ENCODE data around the gene MYF5.

MYF5 gene

DNA sequence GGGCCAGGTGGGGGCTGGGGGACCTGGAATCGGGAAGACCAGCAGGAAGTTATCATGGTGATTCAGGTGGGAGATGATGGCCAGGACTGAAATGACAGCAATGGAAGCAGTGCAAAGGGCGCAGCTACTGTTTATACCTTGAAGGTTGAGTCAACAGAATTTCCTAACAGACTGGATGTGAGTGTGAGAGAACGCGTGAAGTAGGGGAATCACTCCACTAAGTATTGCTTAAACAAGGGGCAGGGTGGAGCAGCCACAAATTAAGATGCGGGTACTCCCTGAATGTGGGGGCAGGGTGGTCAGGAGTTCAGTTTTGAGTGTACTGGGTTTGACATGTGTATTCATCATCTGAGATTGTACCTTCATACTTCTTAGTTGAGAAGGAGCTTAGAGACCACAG, 45.1 kb downstream of the MYF5 start:
- TF ChIP-seq, protein P1, sequence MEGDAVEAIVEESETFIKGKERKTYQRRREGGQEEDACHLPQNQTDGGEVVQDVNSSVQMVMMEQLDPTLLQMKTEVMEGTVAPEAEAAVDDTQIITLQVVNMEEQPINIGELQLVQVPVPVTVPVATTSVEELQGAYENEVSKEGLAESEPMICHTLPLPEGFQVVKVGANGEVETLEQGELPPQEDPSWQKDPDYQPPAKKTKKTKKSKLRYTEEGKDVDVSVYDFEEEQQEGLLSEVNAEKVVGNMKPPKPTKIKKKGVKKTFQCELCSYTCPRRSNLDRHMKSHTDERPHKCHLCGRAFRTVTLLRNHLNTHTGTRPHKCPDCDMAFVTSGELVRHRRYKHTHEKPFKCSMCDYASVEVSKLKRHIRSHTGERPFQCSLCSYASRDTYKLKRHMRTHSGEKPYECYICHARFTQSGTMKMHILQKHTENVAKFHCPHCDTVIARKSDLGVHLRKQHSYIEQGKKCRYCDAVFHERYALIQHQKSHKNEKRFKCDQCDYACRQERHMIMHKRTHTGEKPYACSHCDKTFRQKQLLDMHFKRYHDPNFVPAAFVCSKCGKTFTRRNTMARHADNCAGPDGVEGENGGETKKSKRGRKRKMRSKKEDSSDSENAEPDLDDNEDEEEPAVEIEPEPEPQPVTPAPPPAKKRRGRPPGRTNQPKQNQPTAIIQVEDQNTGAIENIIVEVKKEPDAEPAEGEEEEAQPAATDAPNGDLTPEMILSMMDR (IDR thresholded peaks at IDR 0.05; ENCODE audit: low read depth, low read length) = no peak
- H3K4me3 ChIP-seq (replicated peaks in 1 of 2; ENCODE audit: low read depth in 2 of 2, low read length in 2 of 2) = no peak overlapping the region
- no peak for DNase-seq (ENCODE audit: low read depth in 2 of 2)

DNA sequence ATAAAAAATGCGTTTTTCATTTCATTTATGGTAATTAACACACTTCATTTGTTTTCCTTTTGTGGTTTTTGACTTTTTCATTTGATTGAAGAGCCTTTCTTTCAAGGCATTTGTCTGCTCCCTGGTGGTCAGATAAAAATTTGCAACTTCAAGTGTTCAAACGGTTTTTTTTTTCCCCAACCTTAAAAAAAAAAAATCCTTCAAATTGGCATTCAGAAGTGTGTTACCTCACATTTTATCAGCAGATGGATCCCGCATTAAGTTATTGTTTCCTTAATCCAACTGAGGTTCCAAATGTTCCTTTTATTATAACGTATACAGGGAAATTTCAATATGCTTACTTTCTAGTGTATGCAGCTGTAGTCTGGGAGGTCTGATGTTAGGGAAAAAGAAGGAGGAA, 47.2 kb downstream of the MYF5 start:
- TF ChIP-seq, protein P1 (IDR thresholded peaks at IDR 0.05; ENCODE audit: low read depth, low read length) = peak; percentile 41
- peak; percentile 77 to 84 for DNase-seq (ENCODE audit: low read depth in 2 of 2)
- no peak overlapping the region for H3K4me3 ChIP-seq (replicated peaks in 1 of 2; ENCODE audit: low read depth in 2 of 2, low read length in 2 of 2)

DNA sequence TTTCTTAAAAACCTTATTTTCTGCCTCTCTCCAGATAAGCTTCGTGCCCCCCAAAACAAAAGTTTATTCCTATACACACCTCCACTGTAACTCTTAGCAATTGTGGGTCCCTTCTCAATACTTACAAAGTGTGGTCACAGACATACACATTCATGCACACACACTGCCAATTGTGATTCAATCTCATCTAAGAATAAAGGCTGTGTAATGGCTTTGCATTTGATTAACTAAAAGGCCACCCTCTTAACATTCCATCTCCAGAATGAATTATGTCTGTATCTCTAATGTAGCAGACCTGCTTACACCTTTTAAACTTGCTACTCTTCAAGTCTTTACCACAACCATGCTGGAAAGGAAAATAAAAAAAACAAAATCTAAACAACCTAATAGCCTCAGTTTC, 49.5 kb downstream of the MYF5 start:
- no peak for DNase-seq (ENCODE audit: low read depth in 2 of 2)
- H3K4me3 ChIP-seq (replicated peaks in 1 of 2; ENCODE audit: low read depth in 2 of 2, low read length in 2 of 2) = no peak overlapping the region
- TF ChIP-seq, protein P1 (IDR thresholded peaks at IDR 0.05; ENCODE audit: low read depth, low read length) = no peak

DNA sequence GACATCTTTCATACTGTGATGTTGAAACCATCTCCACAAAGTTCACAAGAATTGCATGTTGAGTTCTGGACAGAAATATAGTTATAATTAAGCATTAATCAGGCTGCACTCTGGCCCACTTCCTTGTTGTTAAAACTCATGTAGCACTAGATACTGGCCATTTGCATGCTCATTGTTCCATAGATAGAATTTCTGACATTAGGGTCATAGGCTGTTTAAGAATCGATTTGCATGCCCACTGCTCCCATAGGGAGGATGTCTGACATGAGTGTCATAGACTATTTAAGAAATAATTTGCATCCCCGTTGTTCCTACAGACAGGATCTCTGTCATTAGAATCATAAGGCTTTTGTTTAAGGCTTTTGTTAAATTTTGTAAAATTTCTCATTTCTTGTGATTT, 50.2 kb downstream of the MYF5 start:
- TF ChIP-seq, protein P1 (IDR thresholded peaks at IDR 0.05; ENCODE audit: low read depth, low read length) = no peak
- DNase-seq (ENCODE audit: low read depth in 2 of 2) = no peak
- no peak overlapping the region for H3K4me3 ChIP-seq (replicated peaks in 1 of 2; ENCODE audit: low read depth in 2 of 2, low read length in 2 of 2)

All from cardiac fibroblast (primary cell).